Mucosa of gallbladder (tissue), 1 donor: ENCODE data around the gene OCSTAMP. TPM values are rescaled to one million over a fixed set of nuclear protein-coding genes. Genes with fewer than 3 reads are reported as not detected.

ENCODE experiments used
- DNase-seq: peaks from one replicate; pipeline ENCODE4 v3.0.0-alpha.2; 2020; ENCODE audit warnings: low spot score
- total RNA-seq: library from RNA; stranded (reverse); gene quantifications from one replicate; pipeline ENCODE4 v1.2.1, GENCODE V29; 2021
- donor health status: DM: no; HTN: no; CAD: no.

OCSTAMP gene, protein sequence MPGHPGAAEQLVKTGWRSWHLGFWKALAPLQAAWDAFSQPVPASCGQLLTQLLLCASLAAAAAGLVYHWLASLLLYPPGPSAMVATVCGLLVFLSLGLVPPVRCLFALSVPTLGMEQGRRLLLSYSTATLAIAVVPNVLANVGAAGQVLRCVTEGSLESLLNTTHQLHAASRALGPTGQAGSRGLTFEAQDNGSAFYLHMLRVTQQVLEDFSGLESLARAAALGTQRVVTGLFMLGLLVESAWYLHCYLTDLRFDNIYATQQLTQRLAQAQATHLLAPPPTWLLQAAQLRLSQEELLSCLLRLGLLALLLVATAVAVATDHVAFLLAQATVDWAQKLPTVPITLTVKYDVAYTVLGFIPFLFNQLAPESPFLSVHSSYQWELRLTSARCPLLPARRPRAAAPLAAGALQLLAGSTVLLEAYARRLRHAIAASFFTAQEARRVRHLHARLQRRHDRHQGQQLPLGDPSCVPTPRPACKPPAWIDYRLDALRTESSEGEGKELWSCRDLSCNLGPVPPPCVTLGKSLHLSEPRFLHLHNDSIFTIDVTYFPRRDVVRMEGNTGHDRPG
- not detected for total RNA-seq

DNA sequence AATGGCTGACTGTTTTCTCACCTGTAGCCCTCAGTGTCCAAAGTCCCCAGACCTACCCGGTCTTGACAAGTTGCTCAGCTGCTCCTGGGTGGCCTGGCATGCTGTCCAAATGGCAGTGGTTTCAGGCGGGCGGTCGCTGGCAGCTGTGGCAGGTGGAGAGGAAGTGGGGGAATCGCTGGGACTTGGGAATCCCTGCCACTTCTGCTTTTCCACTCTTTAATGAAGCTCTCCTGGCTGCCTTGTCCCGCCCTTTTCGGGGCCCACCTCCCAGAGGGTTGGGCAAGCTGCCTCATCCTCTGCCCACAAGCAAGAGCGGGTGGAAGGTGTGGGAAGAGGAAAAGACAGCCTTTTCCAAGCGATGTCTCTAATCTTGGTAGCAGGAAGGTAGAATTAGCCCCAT, at the start of gene OCSTAMP:
Gene OCSTAMP, minus strand, starts transcription at position 194 of the 400 bp plus-strand sequence. Its CDS starts 94 bp downstream, at position 100.
- no peak for DNase-seq

- no peak for DNase-seq
Observed at GRCh38 chr20:46599227-46599987, 49.0 kb upstream of the OCSTAMP start.

DNA sequence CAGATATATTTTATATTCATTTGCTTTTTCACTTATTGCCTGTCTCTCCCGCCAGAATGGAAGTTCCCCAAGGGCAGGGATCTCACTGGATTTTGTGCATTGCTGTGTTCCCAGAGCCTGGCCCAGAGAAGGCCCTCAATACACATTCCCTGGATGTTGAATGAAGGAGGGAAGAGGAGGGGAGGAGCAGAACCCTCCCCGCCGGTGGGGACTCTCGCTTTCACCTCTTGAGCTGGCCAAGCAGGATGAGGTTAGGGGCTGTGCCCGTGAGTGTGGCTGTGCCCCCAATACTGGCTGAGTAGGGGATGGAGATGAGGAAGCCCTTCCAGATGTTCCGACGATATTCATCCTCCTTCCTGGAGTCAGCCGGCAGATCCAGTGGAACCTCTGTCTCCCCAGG, 45.5 kb upstream of the OCSTAMP start:
- no peak for DNase-seq

DNA sequence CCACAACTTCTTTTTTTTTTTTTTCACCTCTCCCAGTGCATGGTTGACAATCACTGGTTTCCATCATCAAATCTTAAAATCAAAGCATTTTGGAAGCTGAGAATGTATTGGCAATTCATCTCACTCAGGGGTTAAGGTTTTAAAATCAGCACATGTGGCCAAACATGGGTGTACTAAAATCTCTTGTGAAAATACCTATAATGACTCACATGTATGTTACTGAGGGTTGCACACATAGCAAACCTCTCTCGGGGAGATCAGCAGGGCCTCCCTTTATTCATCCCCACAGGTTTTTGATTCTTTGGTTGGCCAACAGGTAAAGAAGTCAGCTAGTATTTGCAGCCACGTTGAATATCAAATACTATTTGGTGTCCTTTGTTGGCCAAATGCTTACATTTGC, 44.3 kb upstream of the OCSTAMP start:
- DNase-seq: no peak

DNA sequence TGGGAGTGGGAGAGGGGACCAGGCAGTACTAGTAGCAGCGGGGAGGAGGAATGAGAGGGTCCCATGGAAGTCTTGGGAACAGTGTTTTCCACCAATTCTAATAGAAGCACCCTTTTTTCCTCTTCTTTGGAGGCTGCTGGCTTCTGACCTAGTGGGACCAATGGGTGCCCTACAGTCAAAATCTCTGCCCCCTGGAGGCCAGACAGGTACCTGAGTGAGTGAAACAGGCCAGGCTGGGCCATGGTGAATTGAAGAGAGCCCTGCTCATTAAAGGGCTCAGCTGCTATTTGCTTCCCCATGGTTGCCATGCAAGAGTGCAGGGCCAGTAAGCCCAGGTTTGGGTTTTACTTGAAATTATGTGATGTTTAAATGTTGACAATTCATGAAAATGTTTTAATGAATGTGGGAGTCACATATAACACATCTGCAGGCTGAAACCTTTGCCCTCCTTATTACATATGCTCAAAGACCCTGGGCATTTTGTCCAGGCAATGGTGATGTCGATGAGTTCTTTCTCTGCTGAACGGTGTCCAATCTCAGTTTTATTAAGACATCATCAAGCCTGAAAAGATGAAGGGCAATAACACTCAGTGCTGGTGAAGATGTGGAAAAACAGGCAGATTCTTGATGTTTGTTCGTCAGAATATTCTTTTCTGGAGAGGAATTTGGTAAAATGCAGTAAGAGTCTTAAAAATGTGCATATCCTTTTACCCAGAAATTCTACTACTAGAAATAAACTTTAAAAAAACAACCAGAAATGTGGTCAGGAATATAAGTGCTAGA, 42.3 kb upstream of the OCSTAMP start:
- DNase-seq: no peak

GRCh38 chr20:46590443-46590842, 40.0 kb upstream of the OCSTAMP start:
- DNase-seq: no peak

GRCh38 chr20:46588532-46589511, 38.4 kb upstream of the OCSTAMP start:
- DNase-seq: no peak

DNA sequence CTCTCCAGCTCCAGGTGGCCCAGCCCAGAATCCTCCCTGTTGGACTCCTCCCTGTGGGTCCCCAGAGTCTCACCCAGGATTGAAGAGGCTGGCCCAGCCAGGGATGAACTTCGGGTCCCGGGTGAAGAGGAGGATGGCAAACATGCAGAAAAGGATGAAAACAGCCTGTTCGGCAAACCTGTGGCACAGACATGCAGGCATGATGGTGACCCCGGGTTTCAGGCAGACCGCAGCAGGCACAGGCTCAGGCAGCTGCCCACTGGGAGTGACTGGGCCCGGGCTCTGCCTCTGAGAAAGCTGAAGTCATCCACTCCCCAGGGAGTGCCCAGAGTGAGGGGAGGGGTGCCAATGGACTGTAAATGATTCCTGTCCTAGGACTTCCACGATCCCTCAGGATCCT, 37.5 kb upstream of the OCSTAMP start:
- DNase-seq: no peak

GRCh38 chr20:46586724-46587123, 36.3 kb upstream of the OCSTAMP start:
- no peak for DNase-seq

- DNase-seq: no peak
Observed at GRCh38 chr20:46584508-46584907, 34.1 kb upstream of the OCSTAMP start.

DNA sequence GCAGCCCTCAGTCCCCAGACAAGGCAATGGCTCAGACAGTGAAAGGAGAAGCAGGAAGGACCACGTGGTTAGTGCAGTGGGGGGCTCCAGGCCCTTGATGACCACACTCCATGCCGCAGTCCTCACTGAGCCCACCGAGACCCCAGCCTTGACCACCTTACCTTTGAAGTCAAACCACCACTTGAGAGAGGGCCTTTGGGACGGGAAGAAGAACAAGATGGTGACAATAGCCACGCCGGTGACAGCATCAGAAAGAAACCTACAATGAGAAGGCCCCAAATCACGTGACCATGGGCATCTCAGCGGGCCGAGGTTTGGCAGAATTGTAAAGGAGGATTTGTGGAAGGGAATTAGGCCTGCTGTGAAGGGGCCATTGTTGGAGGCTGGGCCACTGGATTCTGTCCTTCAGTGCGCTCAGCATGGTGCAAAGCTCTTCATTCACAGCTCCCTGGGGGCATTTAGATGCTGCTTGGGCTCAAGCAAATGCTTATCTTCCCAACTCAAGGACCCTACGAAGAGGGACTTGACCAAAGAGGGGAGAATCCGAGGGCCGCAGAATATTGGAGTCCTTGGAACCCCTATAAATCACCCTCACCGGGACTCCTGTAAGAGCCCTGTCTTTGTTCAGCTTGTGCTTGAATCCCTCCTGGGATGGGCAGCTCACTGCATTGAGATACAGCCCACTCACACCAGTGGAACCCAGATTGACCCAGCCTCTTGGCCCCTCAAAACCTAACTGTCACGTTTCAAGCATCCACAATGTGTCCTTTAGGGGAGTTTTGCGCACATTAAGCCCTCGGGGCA, 33.2 kb upstream of the OCSTAMP start:
- no peak for DNase-seq

GRCh38 chr20:46582648-46583047, 32.2 kb upstream of the OCSTAMP start:
- DNase-seq: no peak

- no peak for DNase-seq
Observed at GRCh38 chr20:46581391-46581790, 30.9 kb upstream of the OCSTAMP start.

DNA sequence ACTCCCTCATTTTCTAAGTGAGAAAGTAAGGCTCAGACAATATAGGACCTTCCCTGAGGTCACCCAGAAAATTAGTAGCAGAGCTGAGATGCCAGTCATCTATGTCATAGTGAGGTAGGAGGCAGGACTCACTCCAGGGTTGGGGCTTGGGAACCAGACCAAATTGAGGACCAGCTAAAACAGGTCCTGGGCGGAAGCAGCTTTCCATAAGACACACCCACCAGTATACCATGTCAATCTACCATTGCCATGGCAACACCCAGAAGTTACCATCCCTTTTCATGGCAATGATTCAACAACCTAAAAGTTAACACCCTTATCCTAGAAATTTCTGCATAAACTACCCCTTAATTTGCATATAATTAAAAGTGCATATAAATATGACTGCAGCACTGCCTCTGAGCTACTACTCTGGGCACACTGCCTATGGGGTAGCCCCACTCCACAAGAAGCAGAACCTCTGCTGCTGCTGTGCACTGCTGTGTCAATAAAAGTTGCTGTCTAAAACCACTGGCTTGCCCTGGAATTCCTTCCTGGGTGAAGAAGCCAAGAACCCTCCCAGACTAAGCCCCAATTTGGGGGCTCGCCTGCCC, 30.3 kb upstream of the OCSTAMP start:
- no peak for DNase-seq

DNA sequence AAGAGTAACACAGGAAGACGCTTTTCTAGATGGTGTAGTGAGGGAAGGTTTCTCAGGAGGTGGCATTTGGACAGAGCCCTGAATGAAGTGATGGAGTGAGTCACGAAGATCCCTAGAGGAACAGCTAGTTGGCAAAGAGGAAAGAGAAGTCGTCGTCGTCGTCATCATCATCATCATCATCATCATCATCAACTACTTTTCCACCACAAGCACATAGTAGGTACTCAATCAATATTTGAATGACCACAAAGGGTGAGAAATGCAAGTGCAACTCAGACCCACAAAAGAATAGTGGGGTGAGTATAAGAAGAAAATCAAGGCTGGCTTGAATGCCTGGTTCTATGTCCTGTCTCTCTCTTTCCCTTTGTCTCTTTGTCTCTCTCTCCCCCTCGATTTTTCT, 28.3 kb upstream of the OCSTAMP start:
- DNase-seq: no peak

GRCh38 chr20:46576774-46577395, 26.4 kb upstream of the OCSTAMP start:
- DNase-seq: no peak

DNA sequence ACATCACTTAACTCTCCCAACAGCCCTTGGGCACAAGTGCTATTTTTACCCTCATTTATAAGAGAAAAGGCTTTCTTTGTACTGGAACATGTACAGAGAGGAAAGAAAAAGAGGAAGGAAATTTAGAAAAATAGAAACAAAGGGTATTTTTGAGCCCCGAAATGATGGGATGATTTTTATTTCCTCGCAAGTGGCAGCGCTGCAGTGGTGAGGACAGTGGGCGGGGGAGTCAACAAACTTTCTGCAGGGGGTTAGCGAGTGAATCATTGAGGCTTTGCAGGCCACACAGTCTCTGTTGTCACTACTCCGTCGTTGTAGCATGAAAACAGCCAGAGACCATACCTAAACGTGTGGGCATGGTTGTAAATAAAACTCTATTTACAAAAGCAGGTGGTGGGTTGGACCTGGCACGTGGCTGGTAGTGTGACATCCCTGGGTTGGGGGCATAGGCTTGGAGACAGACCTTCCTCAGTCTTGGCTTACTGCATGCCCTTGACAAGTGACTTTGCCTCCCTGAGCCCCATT, 25.5 kb upstream of the OCSTAMP start:
- DNase-seq: no peak

GRCh38 chr20:46575394-46575793, 24.9 kb upstream of the OCSTAMP start:
- no peak for DNase-seq
